ENCODE measurements around the gene PITPNM3.

DNA sequence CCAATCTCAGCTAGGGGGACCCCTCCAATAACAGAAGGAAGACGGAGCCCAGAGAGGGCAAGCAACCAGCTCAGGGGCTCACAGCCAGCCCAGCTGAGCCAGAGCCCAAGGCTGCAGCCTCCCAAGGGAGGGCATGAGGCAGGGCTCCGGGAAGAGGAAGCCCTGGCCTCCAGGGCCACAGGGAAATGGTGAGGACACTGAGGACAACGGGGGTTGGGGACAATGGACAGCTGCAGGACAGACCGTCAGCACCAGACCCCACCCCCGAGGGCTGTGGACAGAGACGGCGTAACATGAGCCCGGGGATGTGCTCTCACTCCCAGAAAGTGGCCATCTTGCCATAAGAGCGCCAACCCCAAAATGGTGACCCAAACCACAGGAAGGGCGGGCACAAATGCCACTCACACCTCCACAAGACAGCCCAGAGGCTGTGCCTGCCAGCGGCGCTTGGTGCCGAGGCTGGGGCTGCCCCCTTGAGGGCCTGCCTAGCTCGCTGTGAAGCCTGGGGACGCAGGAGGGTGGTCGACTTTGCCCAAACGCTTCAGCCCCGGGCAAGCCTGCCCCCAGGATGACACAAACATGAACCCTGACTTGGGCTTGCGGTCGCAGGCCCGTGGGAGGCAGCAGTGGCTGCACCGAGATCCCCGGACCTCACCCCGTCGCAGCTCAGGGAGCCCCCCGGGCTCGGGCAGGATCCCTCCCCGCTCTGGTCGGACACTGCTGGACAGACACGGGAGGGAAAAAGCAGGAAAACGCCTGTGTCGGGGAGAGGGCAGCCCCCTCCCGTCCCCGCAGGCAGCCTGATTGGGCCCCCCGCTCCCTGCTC, 101.6 kb downstream of the PITPNM3 start:
- TF ChIP-seq, protein P1, sequence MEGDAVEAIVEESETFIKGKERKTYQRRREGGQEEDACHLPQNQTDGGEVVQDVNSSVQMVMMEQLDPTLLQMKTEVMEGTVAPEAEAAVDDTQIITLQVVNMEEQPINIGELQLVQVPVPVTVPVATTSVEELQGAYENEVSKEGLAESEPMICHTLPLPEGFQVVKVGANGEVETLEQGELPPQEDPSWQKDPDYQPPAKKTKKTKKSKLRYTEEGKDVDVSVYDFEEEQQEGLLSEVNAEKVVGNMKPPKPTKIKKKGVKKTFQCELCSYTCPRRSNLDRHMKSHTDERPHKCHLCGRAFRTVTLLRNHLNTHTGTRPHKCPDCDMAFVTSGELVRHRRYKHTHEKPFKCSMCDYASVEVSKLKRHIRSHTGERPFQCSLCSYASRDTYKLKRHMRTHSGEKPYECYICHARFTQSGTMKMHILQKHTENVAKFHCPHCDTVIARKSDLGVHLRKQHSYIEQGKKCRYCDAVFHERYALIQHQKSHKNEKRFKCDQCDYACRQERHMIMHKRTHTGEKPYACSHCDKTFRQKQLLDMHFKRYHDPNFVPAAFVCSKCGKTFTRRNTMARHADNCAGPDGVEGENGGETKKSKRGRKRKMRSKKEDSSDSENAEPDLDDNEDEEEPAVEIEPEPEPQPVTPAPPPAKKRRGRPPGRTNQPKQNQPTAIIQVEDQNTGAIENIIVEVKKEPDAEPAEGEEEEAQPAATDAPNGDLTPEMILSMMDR (IDR thresholded peaks at IDR 0.05; ENCODE audit: poor library complexity, severe bottlenecking) = no peak
- TF ChIP-seq EZH2 (IDR thresholded peaks at IDR 0.05; ENCODE audit: borderline replicate concordance, insufficient read depth, low read length, poor library complexity, severe bottlenecking) (no peak), POLR2AphosphoS5 (IDR thresholded peaks at IDR 0.05) (no peak)
